Anterior cingulate cortex (tissue), 58 donors: ENCODE results near the gene OSMR.
"Not testable (repeated sequence)": the region's sequence is repeated elsewhere in the genome, so short reads cannot be mapped to it uniquely, and the experiment has no call there.

ENCODE experiments used
- DNase-seq, 58 donors: peaks; one replicate each; lab custom pipeline; 2025; lab: John Stamatoyannopoulos, UW

OSMR gene

GRCh38 chr5:38830521-38831051, 15.2 kb upstream of the OSMR start:
- no peak for DNase-seq

- DNase-seq: no peak
Measured at GRCh38 chr5:38831117-38831516, 14.7 kb upstream of the OSMR start.

- no peak for DNase-seq
Measured at GRCh38 chr5:38831909-38832308, 13.9 kb upstream of the OSMR start.

- DNase-seq: no peak
Measured at GRCh38 chr5:38832810-38833209, 13.0 kb upstream of the OSMR start.

GRCh38 chr5:38835887-38836286, 9.9 kb upstream of the OSMR start:
- no peak for DNase-seq

GRCh38 chr5:38837416-38837815, 8.4 kb upstream of the OSMR start:
- DNase-seq: no peak

- DNase-seq: no peak
Measured at GRCh38 chr5:38837932-38838331, 7.9 kb upstream of the OSMR start.

- no peak for DNase-seq
Measured at GRCh38 chr5:38843665-38844064, 2.1 kb upstream of the OSMR start.

GRCh38 chr5:38846379-38847011, 683 bp downstream of the OSMR start:
- DNase-seq: peak in 1 of 58 donors; percentile 7

- no peak for DNase-seq
Measured at GRCh38 chr5:38847559-38848347, 1.9 kb downstream of the OSMR start.

GRCh38 chr5:38848637-38849036, 2.8 kb downstream of the OSMR start:
- DNase-seq: no peak

GRCh38 chr5:38851640-38852039, 5.8 kb downstream of the OSMR start:
- DNase-seq: not testable (repeated sequence)

GRCh38 chr5:38853753-38854470, 8.1 kb downstream of the OSMR start:
- DNase-seq: no peak

- no peak for DNase-seq
Measured at GRCh38 chr5:38854907-38855306, 9.1 kb downstream of the OSMR start.

GRCh38 chr5:38856660-38857059, 10.8 kb downstream of the OSMR start:
- DNase-seq: no peak

- DNase-seq: no peak
Measured at GRCh38 chr5:38858839-38859238, 13.0 kb downstream of the OSMR start.

GRCh38 chr5:38861986-38862770, 16.4 kb downstream of the OSMR start:
- DNase-seq: not testable (repeated sequence)

- DNase-seq: no peak
Measured at GRCh38 chr5:38866362-38867031, 20.7 kb downstream of the OSMR start.

- no peak for DNase-seq
Measured at GRCh38 chr5:38867032-38867398, 21.2 kb downstream of the OSMR start.

- no peak for DNase-seq
Measured at GRCh38 chr5:38867416-38867815, 21.6 kb downstream of the OSMR start.
